Osteocyte (in vitro differentiated cells): ENCODE results near the gene KIRREL3. TPM values are rescaled to one million over a fixed set of nuclear protein-coding genes. Genes with fewer than 3 reads are reported as not detected.

Experiments used
- DNase-seq: peaks from one replicate; pipeline ENCODE4 v3.0.0; 2021; ENCODE audit warnings: mixed read lengths; ENCODE audit not compliant: unreplicated experiment; ENCODE audit errors: extremely low spot score
- H3K27ac Mint-ChIP-seq: one replicate; pipeline ENCODE4 v1.8.0; 2021; ENCODE audit warnings: mild to moderate bottlenecking, mixed read lengths; ENCODE audit not compliant: unreplicated experiment
- H3K27me3 Mint-ChIP-seq: one replicate; pipeline ENCODE4 v1.8.0; 2021; ENCODE audit warnings: mixed read lengths; ENCODE audit not compliant: unreplicated experiment
- H3K36me3 Mint-ChIP-seq: one replicate; pipeline ENCODE4 v1.8.0; 2021; ENCODE audit warnings: mixed read lengths; ENCODE audit not compliant: unreplicated experiment
- H3K4me1 Mint-ChIP-seq: one replicate; pipeline ENCODE4 v1.8.0; 2021; ENCODE audit warnings: mixed read lengths; ENCODE audit not compliant: unreplicated experiment
- H3K4me3 Mint-ChIP-seq: one replicate; pipeline ENCODE4 v1.8.0; 2021; ENCODE audit warnings: mild to moderate bottlenecking, moderate library complexity, mixed read lengths; ENCODE audit not compliant: unreplicated experiment
- H3K9me3 Mint-ChIP-seq: one replicate; pipeline ENCODE4 v1.8.0; 2021; ENCODE audit warnings: mixed read lengths; ENCODE audit not compliant: unreplicated experiment
- CTCF ChIP-seq: fragments of 200-600 bp; sonication (generic); IDR thresholded peaks from 2 replicates; pipeline ENCODE4 v1.5.0; 2021; ENCODE audit warnings: antibody characterized with exemption, mild to moderate bottlenecking, moderate library complexity
- total RNA-seq: library from RNA; stranded (reverse); gene quantifications from 2 replicates; pipeline ENCODE4 v1.2.1, GENCODE V29; 2021

Gene KIRREL3
- total RNA-seq, 1 donor from 2014 or later, result 1.2 TPM

- no peaks in the 10 kb centered on the region for H3K36me3 Mint-ChIP-seq
- H3K27me3 Mint-ChIP-seq, result no peaks in the 10 kb centered on the region
- peaks cover 8% of the 10 kb centered on the region for H3K4me1 Mint-ChIP-seq
- H3K9me3 Mint-ChIP-seq, result no peaks in the 10 kb centered on the region
- no peak overlapping the region for H3K27ac Mint-ChIP-seq
- H3K4me3 Mint-ChIP-seq, result no peak overlapping the region
- no peak for DNase-seq
- TF ChIP-seq CTCF, result no peak
Observed at GRCh38 chr11:126461996-126462395, 538.6 kb downstream of the KIRREL3 start.

- no peak for DNase-seq
- no peak for TF ChIP-seq CTCF
- no peaks in the 10 kb centered on the region for H3K9me3 Mint-ChIP-seq
- no peak overlapping the region for H3K4me3 Mint-ChIP-seq
- no peaks in the 10 kb centered on the region for H3K36me3 Mint-ChIP-seq
- H3K27ac Mint-ChIP-seq, result no peak overlapping the region
- no peaks in the 10 kb centered on the region for H3K27me3 Mint-ChIP-seq
- H3K4me1 Mint-ChIP-seq, result peaks cover 6% of the 10 kb centered on the region
Observed at GRCh38 chr11:126461096-126461440, 539.5 kb downstream of the KIRREL3 start.

- H3K4me3 Mint-ChIP-seq, result no peak overlapping the region
- TF ChIP-seq CTCF, result no peak
- no peak for DNase-seq
- peaks cover 1% of the 10 kb centered on the region for H3K4me1 Mint-ChIP-seq
- no peaks in the 10 kb centered on the region for H3K36me3 Mint-ChIP-seq
- no peak overlapping the region for H3K27ac Mint-ChIP-seq
- no peaks in the 10 kb centered on the region for H3K9me3 Mint-ChIP-seq
- H3K27me3 Mint-ChIP-seq, result no peaks in the 10 kb centered on the region
Observed at GRCh38 chr11:126460417-126461095, 540.0 kb downstream of the KIRREL3 start.

GRCh38 chr11:126459691-126460281 lies 540.8 kb downstream of the KIRREL3 start:
- Mint-ChIP-seq H3K27ac (no peak overlapping the region), H3K27me3 (no peaks in the 10 kb centered on the region), H3K9me3 (no peaks in the 10 kb centered on the region), H3K4me3 (no peak overlapping the region), H3K36me3 (no peaks in the 10 kb centered on the region), H3K4me1 (no peaks in the 10 kb centered on the region)
- DNase-seq, result no peak
- no peak for TF ChIP-seq CTCF

GRCh38 chr11:126457817-126458216 lies 542.8 kb downstream of the KIRREL3 start:
- DNase-seq, result no peak
- H3K4me1 Mint-ChIP-seq, result no peaks in the 10 kb centered on the region
- H3K9me3 Mint-ChIP-seq, result no peaks in the 10 kb centered on the region
- no peak overlapping the region for H3K27ac Mint-ChIP-seq
- H3K4me3 Mint-ChIP-seq, result no peak overlapping the region
- TF ChIP-seq CTCF, result no peak
- H3K27me3 Mint-ChIP-seq, result no peaks in the 10 kb centered on the region
- H3K36me3 Mint-ChIP-seq, result no peaks in the 10 kb centered on the region
